GM12878 (cell line): ENCODE measurements around the gene PGAP3. TPM values are rescaled to one million over a fixed set of nuclear protein-coding genes. Genes with fewer than 3 reads are reported as not detected.

Experiments
- ATF7 ChIP-seq: fragments of 450-650 bp; IDR thresholded peaks from 2 replicates; pipeline ENCODE4 v1.6.1; 2016; ENCODE audit warnings: low read depth, mild to moderate bottlenecking
- CBX5 ChIP-seq: sonication (generic); IDR thresholded peaks from 2 replicates; pipeline ENCODE4 v1.6.1; 2016; ENCODE audit warnings: low read depth, moderate library complexity, mild to moderate bottlenecking, inconsistent platforms
- CTCF ChIP-seq, 3 experiments: IDR thresholded peaks in 2 of 3; conservative IDR thresholded peaks in 1 of 3; 2 replicates each; pipeline ENCODE4 v1.5.1; 2011; ENCODE audit warnings: low read depth in 3 of 3, low read length in 3 of 3, mild to moderate bottlenecking in 3 of 3, control low read depth in 2 of 3, moderate library complexity in 2 of 3, inconsistent platforms in 1 of 3, mixed read lengths in 1 of 3; ENCODE audit not compliant: control insufficient read depth in 2 of 3, insufficient read depth in 1 of 3; ENCODE audit errors: extremely low read depth in 1 of 3
- CUX1 ChIP-seq: IDR thresholded peaks from 2 replicates; pipeline ENCODE4 v1.6.1; 2012; ENCODE audit warnings: improper control_type of control experiment, low read depth, low read length; ENCODE audit not compliant: insufficient replicate concordance
- EGR1 ChIP-seq, 2 experiments: IDR thresholded peaks; 1 replicate in 1 of 2; 2 replicates in 1 of 2; pipeline ENCODE4 v1.6.1; 2011 to 2012; ENCODE audit warnings: low read depth in 2 of 2, low read length in 2 of 2, borderline replicate concordance in 1 of 2, mild to moderate bottlenecking in 1 of 2, moderate library complexity in 1 of 2
- EP300 ChIP-seq, 2 experiments: fragments of 150-350 bp in 1 of 2; IDR thresholded peaks; 2 replicates each; pipeline ENCODE4 v1.6.1; 2011 to 2012; ENCODE audit warnings: low read depth in 2 of 2, low read length in 2 of 2, borderline replicate concordance in 1 of 2, improper control_type of control experiment in 1 of 2, inconsistent platforms in 1 of 2; ENCODE audit not compliant: control insufficient read depth in 1 of 2
- HCFC1 ChIP-seq: fragments of 150-350 bp; IDR thresholded peaks from 2 replicates; pipeline ENCODE4 v1.6.1; 2014; ENCODE audit warnings: low read length
- IRF3 ChIP-seq: fragments of 450-650 bp; IDR thresholded peaks from 2 replicates; pipeline ENCODE4 v1.6.1; 2014; ENCODE audit warnings: mild to moderate bottlenecking
- IRF5 ChIP-seq: fragments of 450-650 bp; IDR thresholded peaks from 2 replicates; pipeline ENCODE4 v1.6.1; 2017; ENCODE audit warnings: borderline replicate concordance
- RELB ChIP-seq: fragments of 450-650 bp; IDR thresholded peaks from 2 replicates; pipeline ENCODE4 v1.6.1; 2017; ENCODE audit warnings: low read depth, mild to moderate bottlenecking, moderate library complexity
- RFX5 ChIP-seq: IDR thresholded peaks from 2 replicates; pipeline ENCODE4 v1.6.1; 2011; ENCODE audit warnings: low read depth, low read length, improper control_type of control experiment
- SMAD1 ChIP-seq: fragments of 450-650 bp; IDR thresholded peaks from 2 replicates; pipeline ENCODE4 v1.6.1; 2018; ENCODE audit warnings: mild to moderate bottlenecking, low read depth; ENCODE audit not compliant: partially characterized antibody
- TAF1 ChIP-seq: IDR thresholded peaks from 2 replicates; pipeline ENCODE4 v1.6.1; 2011; ENCODE audit warnings: mild to moderate bottlenecking, low read depth, low read length, borderline replicate concordance
- TCF7 ChIP-seq: IDR thresholded peaks from 2 replicates; pipeline ENCODE4 v1.6.1; 2014; ENCODE audit warnings: antibody characterized with exemption, borderline replicate concordance
- ZNF217 ChIP-seq: fragments of 450-650 bp; IDR thresholded peaks from 2 replicates; pipeline ENCODE4 v1.6.1; 2017; ENCODE audit warnings: antibody characterized with exemption, mild to moderate bottlenecking
- ZNF274 ChIP-seq: IDR thresholded peaks from one replicate; pipeline ENCODE4 v1.8.0; 2011; ENCODE audit not compliant: insufficient read length, insufficient read depth
- ZZZ3 ChIP-seq: IDR thresholded peaks from 2 replicates; pipeline ENCODE4 v1.6.1; 2011; ENCODE audit warnings: low read depth; ENCODE audit not compliant: control insufficient read depth, insufficient read length
- polyA plus RNA-seq, 11 experiments: library from polyadenylated mRNA; depleted of rRNA in 4 of 11; unstranded in 6 of 11; stranded (reverse) in 5 of 11; fragments of >200 nt; fragmentation: Nextera tagmentation in 4 of 11; fragmentation: Illumina TruSeq in 1 of 11; extraction: Ambion mirVana in 4 of 11; extraction: Trizol in 1 of 11; gene quantifications; 1 replicate in 1 of 11; 2 replicates in 10 of 11; pipeline versions ENCODE4 v1.2.1 to v1.2.3, GENCODE V29; 2011 to 2016; ENCODE audit warnings: inconsistent platforms in 2 of 11, missing spikeins in 2 of 11, low read depth in 1 of 11
- total RNA-seq, 4 experiments: library from RNA; depleted of rRNA in 3 of 4; stranded (reverse); fragments of >200 nt in 3 of 4; fragmentation: Illumina TruSeq in 1 of 4; extraction: Trizol in 1 of 4; gene quantifications; 2 replicates each; pipeline versions ENCODE4 v1.2.1 to v1.2.3, GENCODE V29; 2013 to 2021

The PGAP3 gene
- total and polyA plus RNA-seq, 10 of the 15 experiments (the other 5 are each of a cell fraction or from before 2014, with no cell fraction given): 0.21 to 10.0 (median 5.3) TPM

GRCh38 chr17:39636927-39637736 is 50.7 kb downstream of the PGAP3 start, which contains the start of gene STARD3 (continued):
- TF ChIP-seq CUX1: no peak
- TF ChIP-seq IRF5: no peak
- peak; percentile 87 for TF ChIP-seq RELB
- peak; percentile 4 to 21; a peak in 2 of 3 replicates for TF ChIP-seq EGR1 (IDR thresholded peaks at IDR 0.05; ENCODE audit: borderline replicate concordance in 1 of 2, low read depth in 2 of 2, low read length in 2 of 2)
- no peak for TF ChIP-seq TCF7
- TF ChIP-seq ZNF274: no peak
- TF ChIP-seq CBX5: no peak
- no peak for TF ChIP-seq IRF3
- no peak for TF ChIP-seq ATF7
- TF ChIP-seq SMAD1: no peak
- 0 out of 2 replicates have a peak, but pooled peaks have one; percentile 59 for TF ChIP-seq TAF1
- TF ChIP-seq EP300 (IDR thresholded peaks at IDR 0.05; ENCODE audit: borderline replicate concordance in 1 of 2, control insufficient read depth in 1 of 2, low read depth in 2 of 2, low read length in 2 of 2): no peak
- no peak for TF ChIP-seq ZNF217
- peak in 1 of 3 experiments; percentile 12; a peak in 2 of 6 replicates for TF ChIP-seq CTCF (IDR thresholded peaks at IDR 0.05 in 2 of 3, conservative IDR thresholded peaks at IDR 0.05 in 1 of 3; ENCODE audit: control insufficient read depth in 2 of 3, extremely low read depth in 1 of 3, insufficient read depth in 1 of 3, low read depth in 3 of 3, low read length in 3 of 3)
- no peak for TF ChIP-seq ZZZ3
- peak; percentile 73 for TF ChIP-seq HCFC1
- no peak for TF ChIP-seq RFX5
